ENCODE results near the gene ATP5IF1. TPM values are rescaled to one million over a fixed set of nuclear protein-coding genes. Genes with fewer than 3 reads are reported as not detected.

Gene ATP5IF1
- total RNA-seq, 1 donor from 2014 or later, result 144 TPM

GRCh38 chr1:28195780-28196179 lies 40.1 kb upstream of the ATP5IF1 start:
- Mint-ChIP-seq H3K4me1 (ENCODE audit: unreplicated experiment) (peaks cover 11% of the 10 kb centered on the region), H3K27ac (no peak overlapping the region), H3K4me3 (no peak overlapping the region), H3K36me3 (peaks cover 25% of the 10 kb centered on the region), H3K9me3 (no peaks in the 10 kb centered on the region), H3K27me3 (no peaks in the 10 kb centered on the region)
- TF ChIP-seq, protein P1, sequence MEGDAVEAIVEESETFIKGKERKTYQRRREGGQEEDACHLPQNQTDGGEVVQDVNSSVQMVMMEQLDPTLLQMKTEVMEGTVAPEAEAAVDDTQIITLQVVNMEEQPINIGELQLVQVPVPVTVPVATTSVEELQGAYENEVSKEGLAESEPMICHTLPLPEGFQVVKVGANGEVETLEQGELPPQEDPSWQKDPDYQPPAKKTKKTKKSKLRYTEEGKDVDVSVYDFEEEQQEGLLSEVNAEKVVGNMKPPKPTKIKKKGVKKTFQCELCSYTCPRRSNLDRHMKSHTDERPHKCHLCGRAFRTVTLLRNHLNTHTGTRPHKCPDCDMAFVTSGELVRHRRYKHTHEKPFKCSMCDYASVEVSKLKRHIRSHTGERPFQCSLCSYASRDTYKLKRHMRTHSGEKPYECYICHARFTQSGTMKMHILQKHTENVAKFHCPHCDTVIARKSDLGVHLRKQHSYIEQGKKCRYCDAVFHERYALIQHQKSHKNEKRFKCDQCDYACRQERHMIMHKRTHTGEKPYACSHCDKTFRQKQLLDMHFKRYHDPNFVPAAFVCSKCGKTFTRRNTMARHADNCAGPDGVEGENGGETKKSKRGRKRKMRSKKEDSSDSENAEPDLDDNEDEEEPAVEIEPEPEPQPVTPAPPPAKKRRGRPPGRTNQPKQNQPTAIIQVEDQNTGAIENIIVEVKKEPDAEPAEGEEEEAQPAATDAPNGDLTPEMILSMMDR (conservative IDR thresholded peaks at IDR 0.05), result no peak
- no peak for DNase-seq (ENCODE audit: extremely low spot score, unreplicated experiment)

DNA sequence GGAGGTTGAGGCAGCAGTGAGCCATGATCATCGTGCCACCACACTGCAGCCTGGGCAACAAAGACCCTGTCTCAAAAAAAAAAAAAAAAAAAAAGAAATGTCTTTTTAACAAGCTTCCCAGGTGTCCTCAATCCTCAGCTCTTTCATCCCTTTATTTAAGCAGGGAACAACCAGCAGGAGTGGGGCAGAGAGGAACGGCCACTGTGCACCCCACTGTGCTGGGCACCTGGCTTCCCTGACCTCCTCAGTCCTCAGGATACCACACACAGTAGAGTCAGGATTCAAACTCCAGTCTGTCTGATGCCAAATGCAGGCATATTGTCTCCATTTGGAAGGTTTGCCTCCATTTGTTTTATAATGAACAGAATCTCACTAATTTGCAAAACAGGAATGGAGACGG lies 39.6 kb upstream of the ATP5IF1 start:
- no peak for DNase-seq (ENCODE audit: extremely low spot score, unreplicated experiment)
- peaks cover 11% of the 10 kb centered on the region for H3K4me1 Mint-ChIP-seq (ENCODE audit: unreplicated experiment)
- no peak overlapping the region for H3K27ac Mint-ChIP-seq

DNA sequence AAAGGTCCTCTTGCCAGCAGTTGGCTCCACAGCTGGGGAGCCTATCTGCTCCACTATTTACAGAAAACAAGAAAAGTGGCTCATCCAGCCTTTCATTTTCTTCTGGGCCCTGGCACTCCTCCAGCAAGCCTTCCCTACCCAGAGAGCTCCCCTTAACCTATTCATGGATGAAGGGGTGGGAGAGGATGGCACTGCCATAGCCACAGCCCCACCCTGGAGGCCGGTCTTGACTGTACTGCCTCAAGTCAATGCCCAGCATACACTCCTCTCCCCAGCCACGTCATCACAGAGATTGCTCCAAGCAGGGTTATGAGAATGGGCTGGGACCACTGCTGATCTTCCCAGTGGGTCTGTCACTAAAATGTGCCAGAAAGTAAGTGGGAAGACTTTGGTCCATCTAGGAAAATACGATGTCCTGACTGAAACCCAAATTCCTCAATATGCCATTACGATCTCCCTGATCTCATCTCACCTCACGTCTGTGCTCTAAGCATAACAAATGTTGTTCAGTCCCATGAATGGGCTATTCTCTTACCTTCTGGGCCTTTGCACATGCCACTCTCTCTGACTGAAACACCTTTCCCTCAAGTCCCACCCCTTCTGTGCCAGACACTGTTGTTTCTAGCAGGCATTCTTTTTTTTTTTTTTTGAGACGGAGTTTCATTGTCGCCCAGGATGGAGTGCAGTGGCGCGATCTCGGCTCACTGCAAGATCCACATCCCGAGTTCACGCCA lies 38.1 kb upstream of the ATP5IF1 start:
- Mint-ChIP-seq H3K9me3 (no peaks in the 10 kb centered on the region), H3K27ac (no peak overlapping the region), H3K36me3 (peaks cover 31% of the 10 kb centered on the region)

More for the DNA sequence above, 39.6 kb upstream of the ATP5IF1 start:
- H3K36me3 Mint-ChIP-seq, result peaks cover 31% of the 10 kb centered on the region
- no peaks in the 10 kb centered on the region for H3K27me3 Mint-ChIP-seq
- no peak overlapping the region for H3K4me3 Mint-ChIP-seq
- H3K9me3 Mint-ChIP-seq, result no peaks in the 10 kb centered on the region
- TF ChIP-seq, protein P1 (conservative IDR thresholded peaks at IDR 0.05), result no peak

GRCh38 chr1:28199328-28200233 lies 36.3 kb upstream of the ATP5IF1 start:
- H3K9me3 Mint-ChIP-seq, result no peaks in the 10 kb centered on the region
- DNase-seq (ENCODE audit: extremely low spot score, unreplicated experiment), result no peak
- no peaks in the 10 kb centered on the region for H3K27me3 Mint-ChIP-seq
- no peak overlapping the region for H3K4me3 Mint-ChIP-seq
- TF ChIP-seq, protein P1 (conservative IDR thresholded peaks at IDR 0.05), result no peak
- peaks cover 6% of the 10 kb centered on the region for H3K4me1 Mint-ChIP-seq (ENCODE audit: unreplicated experiment)
- H3K27ac Mint-ChIP-seq, result no peak overlapping the region
- H3K36me3 Mint-ChIP-seq, result peaks cover 35% of the 10 kb centered on the region

More for the DNA sequence above, 38.1 kb upstream of the ATP5IF1 start:
- DNase-seq (ENCODE audit: extremely low spot score, unreplicated experiment), result no peak
- Mint-ChIP-seq H3K4me1 (ENCODE audit: unreplicated experiment) (peaks cover 10% of the 10 kb centered on the region), H3K4me3 (no peak overlapping the region), H3K27me3 (no peaks in the 10 kb centered on the region)
- TF ChIP-seq, protein P1 (conservative IDR thresholded peaks at IDR 0.05), result no peak

- no peaks in the 10 kb centered on the region for H3K27me3 Mint-ChIP-seq
- no peak for DNase-seq (ENCODE audit: extremely low spot score, unreplicated experiment)
Measured at GRCh38 chr1:28200234-28200873, 35.6 kb upstream of the ATP5IF1 start.

More at GRCh38 chr1:28200234-28200873, 35.6 kb upstream of the ATP5IF1 start:
- no peak overlapping the region for H3K27ac Mint-ChIP-seq
- no peaks in the 10 kb centered on the region for H3K9me3 Mint-ChIP-seq
- peaks cover 6% of the 10 kb centered on the region for H3K4me1 Mint-ChIP-seq (ENCODE audit: unreplicated experiment)
- TF ChIP-seq, protein P1 (conservative IDR thresholded peaks at IDR 0.05), result no peak
- no peak overlapping the region for H3K4me3 Mint-ChIP-seq
- H3K36me3 Mint-ChIP-seq, result peaks cover 35% of the 10 kb centered on the region

Measured in type B pancreatic cell (in vitro differentiated cells).